Measurements from ENCODE around the gene RALGPS1. TPM values are rescaled to one million over a fixed set of nuclear protein-coding genes. Genes with fewer than 3 reads are reported as not detected.

RALGPS1 gene
- total and polyA plus RNA-seq, 2 of the 13 experiments (the other 11 are each of a cell fraction or from before 2014, with no cell fraction given): 3.7 to 6.5 TPM

GRCh38 chr9:126883636-126884035 is 30.9 kb upstream of the RALGPS1 start:
- no peaks in the 10 kb centered on the region for H3K9me3 ChIP-seq (ENCODE audit: low read length)
- CTCF ChIA-PET (ENCODE audit: low intra/inter-chr PET ratio, low total read pairs): no interaction called here
- H2AFZ ChIP-seq (ENCODE audit: low read length): no peak overlapping the region
- H3K4me1 ChIP-seq (ENCODE audit: insufficient read depth, low read length): peaks cover 22% of the 10 kb centered on the region
- no peaks in the 10 kb centered on the region; the same call in 1 of the 2 replicates for H4K20me1 ChIP-seq (ENCODE audit: insufficient read depth, low read length)
- H3K36me3 ChIP-seq (replicated peaks in 1 of 2; ENCODE audit: control insufficient read depth in 1 of 2, insufficient read depth in 2 of 2, low read length in 2 of 2): peaks cover 16 to 29% of the 10 kb centered on the region in 2 experiments; a peak in 4 of 5 replicates
- DNase-seq (ENCODE audit: low spot score) (no peak), ATAC-seq (no peak), FAIRE-seq (no peak)
- H3K27me3 ChIP-seq (ENCODE audit: control insufficient read depth in 1 of 2, insufficient read depth in 2 of 2, low read length in 2 of 2): no peaks in the 10 kb centered on the region
- H3K27ac ChIP-seq (ENCODE audit: extremely low read length, insufficient read depth, low read length): no peak overlapping the region
- no peak overlapping the region for H3K9ac ChIP-seq (ENCODE audit: insufficient read depth, low read depth, low read length)
- no TSS peak for BruUV-seq (replicated peaks)
- over 99% methylated on average over 15 of the region's 15 CpGs for WGBS (ENCODE audit: low lambda C conversion rate)
- no peak overlapping the region for H3K4me3 ChIP-seq (replicated peaks in 1 of 3; ENCODE audit: insufficient read depth in 1 of 3, low read depth in 2 of 3, low read length in 3 of 3)
- POLR2A ChIA-PET: no interaction called here
- intact Hi-C loops (cut with micrococcal nuclease; ENCODE audit: unreplicated experiment) (no loop called here), in situ Hi-C loops (cut with HindIII; ENCODE audit: extremely low pct_ligation_motif_present, low pct_unique_long_range_greater_than_20kb) (no loop called here)
- no peaks in the 10 kb centered on the region for H3K79me2 ChIP-seq (ENCODE audit: insufficient read depth, low read length)
- no peak overlapping the region for H3K4me2 ChIP-seq (ENCODE audit: low read depth, low read length)
- TF ChIP-seq HMG20A (CRISPR knock-in tag; IDR thresholded peaks at IDR 0.05; ENCODE audit: borderline replicate concordance) (no peak), KLF6 (CRISPR knock-in tag; IDR thresholded peaks at IDR 0.05) (no peak), NCOA1 (CRISPR knock-in tag; IDR thresholded peaks at IDR 0.05) (no peak), ZNF24 (IDR thresholded peaks at IDR 0.05) (no peak), ZNF281 (CRISPR knock-in tag; IDR thresholded peaks at IDR 0.05; ENCODE audit: borderline replicate concordance) (no peak), IRX3 (CRISPR knock-in tag; IDR thresholded peaks at IDR 0.05; ENCODE audit: borderline replicate concordance, low read depth) (no peak), ZHX2 (IDR thresholded peaks at IDR 0.05; ENCODE audit: low read depth) (no peak), ZHX2 (CRISPR knock-in tag; IDR thresholded peaks at IDR 0.05; ENCODE audit: borderline replicate concordance) (no peak), CREM (IDR thresholded peaks at IDR 0.05) (no peak), CREM (CRISPR knock-in tag; IDR thresholded peaks at IDR 0.05) (no peak), DRAP1 (CRISPR knock-in tag; IDR thresholded peaks at IDR 0.05) (no peak), SP1 (IDR thresholded peaks at IDR 0.05) (no peak), SP1 (CRISPR knock-in tag; IDR thresholded peaks at IDR 0.05) (no peak), RAD51 (IDR thresholded peaks at IDR 0.05; ENCODE audit: borderline replicate concordance) (no peak), GABPB1 (CRISPR knock-in tag; IDR thresholded peaks at IDR 0.05) (no peak), ZMYM3 (CRISPR knock-in tag; IDR thresholded peaks at IDR 0.05) (no peak), ZNF747 (CRISPR knock-in tag; IDR thresholded peaks at IDR 0.05; ENCODE audit: borderline replicate concordance) (no peak), NR1H2 (CRISPR knock-in tag; IDR thresholded peaks at IDR 0.05; ENCODE audit: borderline replicate concordance, low read depth) (no peak), CREB1 (IDR thresholded peaks at IDR 0.05) (no peak), CREB1 (CRISPR knock-in tag; IDR thresholded peaks at IDR 0.05) (no peak)

Measured in HepG2 (cell line).